PFSK-1 (cell line): ENCODE data around the gene ART4.

Experiments
- POLR2AphosphoS5 ChIP-seq: IDR thresholded peaks from 2 replicates; pipeline ENCODE4 v1.6.1; 2012; ENCODE audit warnings: low read depth, mild to moderate bottlenecking, control low read depth, low read length, moderate library complexity
- TAF1 ChIP-seq: IDR thresholded peaks from 2 replicates; pipeline ENCODE4 v1.6.1; 2012; ENCODE audit warnings: low read length, control low read depth, borderline replicate concordance; ENCODE audit not compliant: insufficient read depth

DNA sequence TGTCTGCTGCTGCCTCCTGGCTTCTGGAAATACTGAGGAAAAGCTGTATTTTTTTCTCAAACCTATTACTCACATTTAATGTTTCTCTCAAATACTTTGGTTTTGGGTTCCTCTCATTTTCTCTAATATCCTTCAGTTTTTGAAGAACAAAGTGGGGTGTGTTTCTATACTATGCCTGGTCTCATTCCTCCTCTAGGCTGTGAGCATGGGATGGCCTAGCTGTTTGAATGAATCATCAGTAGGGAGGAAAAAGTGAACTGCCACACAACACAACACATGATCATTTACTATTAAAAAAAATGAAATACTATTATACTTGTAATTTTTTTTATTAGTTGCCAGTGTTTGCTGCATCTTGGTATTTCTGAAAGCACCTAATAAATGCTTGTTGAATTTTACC lies 18.1 kb downstream of the ART4 start:
- TF ChIP-seq TAF1 (no peak), POLR2AphosphoS5 (no peak)
